Endothelial cell of umbilical vein (primary cell): Measurements from ENCODE around the gene PLAGL2. TPM values are rescaled to one million over a fixed set of nuclear protein-coding genes. Genes with fewer than 3 reads are reported as not detected.

Source experiments
- BruUV-seq: library from RNA; stranded (reverse); fragments of 400-500 nt; replicated peaks from 2 replicates; lab custom pipeline; 2021; lab: Mats Ljungman, UMichigan
- CTCF ChIA-PET: fragments of 300-600, 350-600 bp; sonication (Branson Sonifier 250); formaldehyde crosslinking; loops from one replicate; lab custom pipeline; 2021; ENCODE audit warnings: antibody characterized with exemption, inconsistent platforms; lab: Charles Lee
- POLR2A ChIA-PET: fragments of 300-600, 350-600 bp; sonication (Branson Sonifier 250); formaldehyde crosslinking; loops from one replicate; lab custom pipeline; 2021; ENCODE audit warnings: antibody characterized with exemption, inconsistent platforms; lab: Charles Lee
- DNase-seq: peaks from one replicate; pipeline ENCODE4 v3.0.0-alpha.2; 2011; ENCODE audit warnings: low read depth, low spot score
- FAIRE-seq: peaks from 2 replicates; lab custom pipeline; 2011; peaks lifted over from hg19 to GRCh38; lab: Jason Lieb, UNC
- H2AFZ ChIP-seq: 2 replicates; pipeline ENCODE4 v1.6.0; 2012; ENCODE audit warnings: low read depth, low read length, control low read depth, inconsistent platforms
- H3K27ac ChIP-seq: 2 replicates; pipeline ENCODE4 v1.5.1; 2011; ENCODE audit warnings: low read depth, mild to moderate bottlenecking, control low read depth, low read length, moderate library complexity; ENCODE audit not compliant: insufficient read depth
- H3K27me3 ChIP-seq, 2 experiments: 2 replicates each; pipeline versions ENCODE4 v1.6.0 to v1.6.1; 2011; ENCODE audit warnings: low read length in 2 of 2, mixed read lengths in 1 of 2; ENCODE audit not compliant: control insufficient read depth in 2 of 2, insufficient read depth in 2 of 2
- H3K36me3 ChIP-seq, 2 experiments: 2 replicates in 1 of 2; 3 replicates in 1 of 2; pipeline ENCODE4 v1.5.1; 2011; ENCODE audit warnings: low read length in 2 of 2, mild to moderate bottlenecking in 1 of 2, moderate library complexity in 1 of 2; ENCODE audit not compliant: control insufficient read depth in 2 of 2, insufficient read depth in 2 of 2; ENCODE audit errors: extremely low read depth in 1 of 2
- H3K4me1 ChIP-seq: 3 replicates; pipeline ENCODE4 v1.5.1; 2011; ENCODE audit warnings: mild to moderate bottlenecking, low read length; ENCODE audit not compliant: control insufficient read depth, insufficient read depth; ENCODE audit errors: extremely low read depth
- H3K4me2 ChIP-seq: 2 replicates; pipeline ENCODE4 v1.6.1; 2011; ENCODE audit warnings: low read length, control low read depth, mixed read lengths; ENCODE audit not compliant: insufficient read depth
- H3K4me3 ChIP-seq, 3 experiments: fragments of 200-600 bp in 1 of 3; sonication (generic), shearing (Covaris generic) in 1 of 3; replicated peaks in 1 of 3; 2 replicates each; pipeline ENCODE4 v1.5.1; 2011 to 2016; ENCODE audit warnings: control low read depth in 3 of 3, low read length in 3 of 3, mild to moderate bottlenecking in 2 of 3, inconsistent platforms in 1 of 3, low read depth in 1 of 3, moderate library complexity in 1 of 3; ENCODE audit not compliant: insufficient read depth in 1 of 3
- H3K79me2 ChIP-seq: 2 replicates; pipeline ENCODE4 v1.6.0; 2012; ENCODE audit warnings: low read length, inconsistent platforms; ENCODE audit not compliant: control insufficient read depth, insufficient read depth
- H3K9ac ChIP-seq: replicated peaks from 2 replicates; pipeline ENCODE3; 2011; ENCODE audit warnings: low read length, control low read depth; ENCODE audit not compliant: insufficient read depth; ENCODE audit errors: extremely low read depth
- H3K9me1 ChIP-seq: replicated peaks from 3 replicates; pipeline ENCODE4 v1.6.0; 2011; ENCODE audit warnings: mild to moderate bottlenecking, low read length; ENCODE audit not compliant: control insufficient read depth, insufficient read depth; ENCODE audit errors: extremely low read depth
- H3K9me3 ChIP-seq: replicated peaks from 2 replicates; pipeline ENCODE4 v1.5.1; 2012; ENCODE audit warnings: low read length, inconsistent platforms; ENCODE audit not compliant: control insufficient read depth, insufficient read depth
- H4K20me1 ChIP-seq: replicated peaks from 2 replicates; pipeline ENCODE3; 2011; ENCODE audit warnings: mild to moderate bottlenecking, low read length; ENCODE audit not compliant: control insufficient read depth, insufficient read depth; ENCODE audit errors: extremely low read depth
- EZH2 ChIP-seq: IDR thresholded peaks from 2 replicates; pipeline ENCODE4 v1.6.1; 2012; ENCODE audit warnings: borderline replicate concordance, low read depth, mild to moderate bottlenecking, moderate library complexity, low read length, inconsistent platforms; ENCODE audit not compliant: severe bottlenecking
- FOS ChIP-seq: IDR thresholded peaks from 2 replicates; pipeline ENCODE4 v1.6.1; 2011; ENCODE audit warnings: mild to moderate bottlenecking, low read length, moderate library complexity, borderline replicate concordance; ENCODE audit not compliant: insufficient read depth
- JUN ChIP-seq: IDR thresholded peaks from 2 replicates; pipeline ENCODE4 v1.6.1; 2011; ENCODE audit warnings: borderline replicate concordance, low read depth; ENCODE audit not compliant: insufficient read length, insufficient read depth
- dilution Hi-C: fragments of 300-500 bp; cut with MboI; formaldehyde crosslinking; loops from one replicate; pipeline ENCODE4 v1.15.0; 2019; ENCODE audit warnings: low sequenced_read_pairs; ENCODE audit not compliant: extremely low pct_ligation_motif_present
- intact Hi-C: fragments of 100-400 bp; cut with micrococcal nuclease; formaldehyde crosslinking; loops from one replicate; pipeline ENCODE4 v1.10.0; 2022
- polyA plus RNA-seq, 4 experiments: library from polyadenylated mRNA; depleted of rRNA in 3 of 4; stranded (reverse) in 3 of 4; unstranded in 1 of 4; fragments of >200 nt; gene quantifications; 2 replicates each; pipeline versions ENCODE4 v1.2.1 to v1.2.3, GENCODE V29; 2011 to 2012; ENCODE audit warnings: missing spikeins in 1 of 4
- total RNA-seq: library from RNA; stranded (reverse); gene quantifications from 2 replicates; pipeline ENCODE4 v1.2.3, GENCODE V29; 2021
- TF ChIP-seq, protein P1 (sequence below), 2 donors: IDR thresholded peaks; 1 replicate in 1 of 2; 2 replicates in 1 of 2; pipeline ENCODE4 v1.5.1; 2011; ENCODE audit warnings: low read length in 2 of 2, mild to moderate bottlenecking in 2 of 2, moderate library complexity in 2 of 2, control low read depth in 1 of 2, inconsistent platforms in 1 of 2, low read depth in 1 of 2; ENCODE audit not compliant: insufficient read depth in 1 of 2; ENCODE audit errors: extremely low read depth in 1 of 2

PLAGL2 gene
- total and polyA plus RNA-seq, 2 donors (not counting 3 experiments of a cell fraction or from before 2014, with no cell fraction given) = 8.2 to 15.2 TPM

DNA sequence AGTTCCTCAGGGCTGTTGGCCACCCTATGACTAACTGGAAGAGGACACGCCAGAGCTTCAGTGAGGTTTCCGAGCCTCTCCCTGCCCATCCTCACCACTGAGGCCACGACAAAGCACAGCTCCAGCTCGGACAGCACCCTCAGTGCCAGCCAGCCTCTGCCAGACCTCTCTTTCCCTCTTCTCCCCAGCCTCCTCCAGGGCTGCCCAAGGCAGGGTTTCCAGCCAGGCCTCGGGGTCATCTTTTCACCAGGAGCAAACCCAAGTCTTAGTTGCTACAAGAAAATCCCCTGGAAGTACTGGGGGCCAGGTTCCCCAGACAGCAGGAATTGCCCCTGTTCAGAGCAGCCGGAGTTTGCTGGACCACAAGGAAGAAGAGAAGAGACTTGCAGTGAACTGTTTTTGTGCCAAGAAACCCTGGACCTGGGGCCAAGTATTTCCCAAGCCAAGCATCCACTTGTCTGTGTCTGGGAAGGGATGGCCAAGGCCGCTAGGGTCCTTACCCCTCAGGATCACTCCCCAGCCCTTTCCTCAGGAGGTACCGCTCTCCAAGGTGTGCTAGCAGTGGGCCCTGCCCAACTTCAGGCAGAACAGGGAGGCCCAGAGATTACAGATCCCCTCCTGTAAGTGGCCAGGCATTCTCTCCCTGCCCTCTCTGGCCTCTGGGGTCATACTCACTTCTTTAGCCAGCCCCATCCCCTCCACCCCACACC is 41.6 kb downstream of the PLAGL2 start:
- H3K9me3 ChIP-seq = no peaks in the 10 kb centered on the region
- POLR2A ChIA-PET = no interaction called here
- no TSS peak for BruUV-seq
- TF ChIP-seq FOS = no peak
- TF ChIP-seq EZH2 = no peak
- TF ChIP-seq, protein P1, sequence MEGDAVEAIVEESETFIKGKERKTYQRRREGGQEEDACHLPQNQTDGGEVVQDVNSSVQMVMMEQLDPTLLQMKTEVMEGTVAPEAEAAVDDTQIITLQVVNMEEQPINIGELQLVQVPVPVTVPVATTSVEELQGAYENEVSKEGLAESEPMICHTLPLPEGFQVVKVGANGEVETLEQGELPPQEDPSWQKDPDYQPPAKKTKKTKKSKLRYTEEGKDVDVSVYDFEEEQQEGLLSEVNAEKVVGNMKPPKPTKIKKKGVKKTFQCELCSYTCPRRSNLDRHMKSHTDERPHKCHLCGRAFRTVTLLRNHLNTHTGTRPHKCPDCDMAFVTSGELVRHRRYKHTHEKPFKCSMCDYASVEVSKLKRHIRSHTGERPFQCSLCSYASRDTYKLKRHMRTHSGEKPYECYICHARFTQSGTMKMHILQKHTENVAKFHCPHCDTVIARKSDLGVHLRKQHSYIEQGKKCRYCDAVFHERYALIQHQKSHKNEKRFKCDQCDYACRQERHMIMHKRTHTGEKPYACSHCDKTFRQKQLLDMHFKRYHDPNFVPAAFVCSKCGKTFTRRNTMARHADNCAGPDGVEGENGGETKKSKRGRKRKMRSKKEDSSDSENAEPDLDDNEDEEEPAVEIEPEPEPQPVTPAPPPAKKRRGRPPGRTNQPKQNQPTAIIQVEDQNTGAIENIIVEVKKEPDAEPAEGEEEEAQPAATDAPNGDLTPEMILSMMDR (IDR thresholded peaks at IDR 0.05; ENCODE audit: extremely low read depth in 1 of 2, insufficient read depth in 1 of 2, low read depth in 1 of 2, low read length in 2 of 2) = no peak
- TF ChIP-seq JUN = no peak
- intact Hi-C loops (loop anchor here (10.0 kb wide), 1 partner anchor 279 kb away; no protein-coding TSS in a partner anchor), dilution Hi-C loops (no loop called here)
- no peak overlapping the region for H3K27ac ChIP-seq
- H3K79me2 ChIP-seq = no peaks in the 10 kb centered on the region
- CTCF ChIA-PET = no interaction called here
- no peak overlapping the region for H3K4me3 ChIP-seq
- no peaks in the 10 kb centered on the region for H3K27me3 ChIP-seq
- no peaks in the 10 kb centered on the region for H3K9me1 ChIP-seq
- no peak for FAIRE-seq
- peaks cover 9 to 27% of the 10 kb centered on the region in 2 experiments for H3K36me3 ChIP-seq
- no peak for DNase-seq
- no peak overlapping the region for H2AFZ ChIP-seq
- H4K20me1 ChIP-seq = no peaks in the 10 kb centered on the region
- no peaks in the 10 kb centered on the region for H3K4me1 ChIP-seq
- no peak overlapping the region for H3K9ac ChIP-seq
- H3K4me2 ChIP-seq = no peak overlapping the region
